CMK (cell line): ENCODE measurements around the gene PRSS33.

Experiments used
- DNase-seq: peaks from one replicate; pipeline ENCODE4 v3.0.0-alpha.2; 2010; ENCODE audit warnings: low read depth

The PRSS33 gene

GRCh38 chr16:2776500-2777139, 10.7 kb downstream of the PRSS33 start:
- DNase-seq, result no peak

GRCh38 chr16:2775765-2776499, 11.4 kb downstream of the PRSS33 start:
- no peak for DNase-seq

- no peak for DNase-seq
These were observed 12.1 kb downstream of the PRSS33 start for GRCh38 chr16:2775131-2775716.

- DNase-seq, result no peak
These were observed 13.0 kb downstream of the PRSS33 start for GRCh38 chr16:2774161-2774891.

GRCh38 chr16:2773188-2773968, 14.0 kb downstream of the PRSS33 start:
- no peak for DNase-seq

- no peak for DNase-seq
These were observed 15.6 kb downstream of the PRSS33 start for GRCh38 chr16:2771496-2772402.

- no peak for DNase-seq
These were observed 17.1 kb downstream of the PRSS33 start for GRCh38 chr16:2770057-2770951.

GRCh38 chr16:2769675-2770056, 17.7 kb downstream of the PRSS33 start:
- no peak for DNase-seq

GRCh38 chr16:2769100-2769529, 18.2 kb downstream of the PRSS33 start:
- no peak for DNase-seq

GRCh38 chr16:2768403-2769089, 18.8 kb downstream of the PRSS33 start:
- no peak for DNase-seq

- DNase-seq, result no peak
These were observed 19.5 kb downstream of the PRSS33 start for GRCh38 chr16:2767891-2768290.

- no peak for DNase-seq
These were observed 20.1 kb downstream of the PRSS33 start for GRCh38 chr16:2767140-2767731.

- no peak for DNase-seq
These were observed 20.8 kb downstream of the PRSS33 start for GRCh38 chr16:2766430-2767139.

GRCh38 chr16:2765462-2766404, 21.6 kb downstream of the PRSS33 start:
- DNase-seq, result no peak

- DNase-seq, result no peak
These were observed 22.6 kb downstream of the PRSS33 start for GRCh38 chr16:2764718-2765117.

GRCh38 chr16:2763173-2763572, 24.2 kb downstream of the PRSS33 start:
- DNase-seq, result no peak

- no peak for DNase-seq
These were observed 24.6 kb downstream of the PRSS33 start for GRCh38 chr16:2762711-2763110.
